WTC11 (cell line): ENCODE data around the gene RTP3. TPM values are rescaled to one million over a fixed set of nuclear protein-coding genes. Genes with fewer than 3 reads are reported as not detected.

Source experiments
- ATAC-seq: fragments of 200-7000 bp; cut with Tn5 transposase; 2 replicates; pipeline ENCODE4 v1.10.0; 2021; ENCODE audit warnings: mild to moderate bottlenecking, moderate library complexity
- CTCF ChIA-PET: fragments of 300-600 bp; sonication (Branson Sonifier 250); formaldehyde crosslinking; loops from one replicate; lab custom pipeline; 2021; ENCODE audit warnings: antibody characterized with exemption; lab: Charles Lee
- POLR2A ChIA-PET: fragments of 350-600 bp; sonication (Branson Sonifier 250); formaldehyde crosslinking; loops from one replicate; lab custom pipeline; 2021; ENCODE audit warnings: antibody characterized with exemption; lab: Charles Lee
- DNase-seq: peaks from one replicate; pipeline ENCODE4 v3.0.0; 2021; ENCODE audit warnings: low spot score
- H3K27ac Mint-ChIP-seq: 2 replicates; pipeline ENCODE4 v1.8.0; 2021; ENCODE audit warnings: mixed read lengths
- H3K27me3 Mint-ChIP-seq: 2 replicates; pipeline ENCODE4 v1.8.0; 2021; ENCODE audit warnings: low read depth, mild to moderate bottlenecking, moderate library complexity, mixed read lengths
- H3K36me3 Mint-ChIP-seq: 2 replicates; pipeline ENCODE4 v1.8.0; 2021; ENCODE audit warnings: mixed read lengths
- H3K4me1 Mint-ChIP-seq: 2 replicates; pipeline ENCODE4 v1.8.0; 2022; ENCODE audit warnings: mixed read lengths
- H3K4me3 Mint-ChIP-seq: 2 replicates; pipeline ENCODE4 v1.8.0; 2021; ENCODE audit warnings: mild to moderate bottlenecking, moderate library complexity, mixed read lengths
- H3K9me3 Mint-ChIP-seq: 2 replicates; pipeline ENCODE4 v1.8.0; 2021; ENCODE audit warnings: mixed read lengths
- ATF2 ChIP-seq: sonication (generic); formaldehyde crosslinking; IDR thresholded peaks from 2 replicates; pipeline ENCODE4 v1.8.1; 2022; ENCODE audit warnings: low read depth, missing genetic modification reagents, borderline replicate concordance
- ATF6 ChIP-seq: sonication (generic); formaldehyde crosslinking; IDR thresholded peaks from 2 replicates; pipeline ENCODE4 v1.8.1; 2023; ENCODE audit warnings: mild to moderate bottlenecking, missing genetic modification reagents
- CDX4 ChIP-seq: fragments of 250-450 bp; sonication (Bioruptor Pico); IDR thresholded peaks from 2 replicates; pipeline ENCODE4 v1.9.0; 2021; ENCODE audit warnings: moderate library complexity, mild to moderate bottlenecking, inconsistent platforms, borderline replicate concordance
- CREB1 ChIP-seq: sonication (generic); formaldehyde crosslinking; IDR thresholded peaks from 2 replicates; pipeline ENCODE4 v1.8.0; 2023; ENCODE audit warnings: mild to moderate bottlenecking, missing genetic modification reagents
- CTCF ChIP-seq: fragments of 200-600 bp; IDR thresholded peaks from 2 replicates; pipeline ENCODE4 v1.8.0; 2022; ENCODE audit warnings: antibody characterized with exemption
- FOXP1 ChIP-seq: sonication (generic); formaldehyde crosslinking; IDR thresholded peaks from 2 replicates; pipeline ENCODE4 v1.8.0; 2022; ENCODE audit warnings: missing genetic modification reagents, mild to moderate bottlenecking, moderate library complexity, borderline replicate concordance
- GABPB1 ChIP-seq: sonication (generic); formaldehyde crosslinking; IDR thresholded peaks from 2 replicates; pipeline ENCODE4 v1.8.1; 2023; ENCODE audit warnings: mild to moderate bottlenecking, missing genetic modification reagents
- HMGA2 ChIP-seq: fragments of 250-450 bp; sonication (Bioruptor Pico); IDR thresholded peaks from 2 replicates; pipeline ENCODE4 v1.4.0; 2021; ENCODE audit warnings: mild to moderate bottlenecking, moderate library complexity
- IRF2 ChIP-seq: sonication (generic); formaldehyde crosslinking; IDR thresholded peaks from 2 replicates; pipeline ENCODE4 v1.8.0; 2022; ENCODE audit warnings: low read depth, missing genetic modification reagents, borderline replicate concordance
- JUN ChIP-seq: sonication (generic); formaldehyde crosslinking; IDR thresholded peaks from 2 replicates; pipeline ENCODE4 v1.8.0; 2023; ENCODE audit warnings: mild to moderate bottlenecking, missing genetic modification reagents
- NFATC4 ChIP-seq: fragments of 250-450 bp; sonication (Bioruptor Pico); IDR thresholded peaks from 2 replicates; pipeline ENCODE4 v1.9.0; 2021; ENCODE audit warnings: mild to moderate bottlenecking
- NFE2L1 ChIP-seq: sonication (generic); formaldehyde crosslinking; IDR thresholded peaks from 2 replicates; pipeline ENCODE4 v1.8.1; 2023; ENCODE audit warnings: missing genetic modification reagents
- NR2C2 ChIP-seq: sonication (generic); formaldehyde crosslinking; IDR thresholded peaks from 2 replicates; pipeline ENCODE4 v1.8.0; 2022; ENCODE audit warnings: mild to moderate bottlenecking, missing genetic modification reagents
- OVOL2 ChIP-seq: fragments of 250-450 bp; sonication (Bioruptor Pico); IDR thresholded peaks from 2 replicates; pipeline ENCODE4 v1.9.0; 2021; ENCODE audit warnings: mild to moderate bottlenecking, borderline replicate concordance
- TCF7 ChIP-seq: sonication (generic); formaldehyde crosslinking; IDR thresholded peaks from 2 replicates; pipeline ENCODE4 v1.8.0; 2022; ENCODE audit warnings: mild to moderate bottlenecking, low read depth, missing genetic modification reagents, moderate library complexity
- TEAD1 ChIP-seq: sonication (generic); formaldehyde crosslinking; IDR thresholded peaks from 2 replicates; pipeline ENCODE4 v1.8.0; 2022; ENCODE audit warnings: mild to moderate bottlenecking, missing genetic modification reagents
- USF1 ChIP-seq: sonication (generic); formaldehyde crosslinking; IDR thresholded peaks from 2 replicates; pipeline ENCODE4 v1.8.0; 2022; ENCODE audit warnings: mild to moderate bottlenecking, missing genetic modification reagents
- USF2 ChIP-seq: sonication (generic); formaldehyde crosslinking; IDR thresholded peaks from 2 replicates; pipeline ENCODE4 v1.8.1; 2023; ENCODE audit warnings: mild to moderate bottlenecking, missing genetic modification reagents, moderate library complexity
- ZBTB21 ChIP-seq: sonication (generic); formaldehyde crosslinking; IDR thresholded peaks from 2 replicates; pipeline ENCODE4 v1.8.1; 2023; ENCODE audit warnings: mild to moderate bottlenecking, missing genetic modification reagents, borderline replicate concordance
- ZNF281 ChIP-seq: sonication (generic); formaldehyde crosslinking; IDR thresholded peaks from 2 replicates; pipeline ENCODE4 v1.8.0; 2023; ENCODE audit warnings: mild to moderate bottlenecking, missing genetic modification reagents
- ZNF532 ChIP-seq: fragments of 250-450 bp; sonication (Bioruptor Pico); IDR thresholded peaks from 2 replicates; pipeline ENCODE4 v1.9.0; 2021; ENCODE audit warnings: mild to moderate bottlenecking, borderline replicate concordance
- total RNA-seq: library from RNA; stranded (reverse); gene quantifications from 3 replicates; pipeline ENCODE4 v1.2.3, GENCODE V29; 2021

RTP3 gene
- total RNA-seq, 1 experiment from 2014 or later, result not detected

- H3K27me3 Mint-ChIP-seq, result no peaks in the 10 kb centered on the region; the same call in 1 of the 2 replicates
- no peak overlapping the region for H3K4me3 Mint-ChIP-seq
- ChIA-PET CTCF (interaction anchor here (0.7 kb wide), 1 partner anchor 245 kb away, joined by 3 read pairs; the partner anchor contains the start of gene CCR1), POLR2A (no interaction called here)
- no peak overlapping the region for H3K27ac Mint-ChIP-seq
- no peaks in the 10 kb centered on the region for H3K9me3 Mint-ChIP-seq
- DNase-seq (no peak), ATAC-seq (no peak)
- TF ChIP-seq CREB1 (CRISPR knock-in tag), result no peak
- TF ChIP-seq NR2C2, result no peak
- no peak for TF ChIP-seq FOXP1 (CRISPR knock-in tag)
- TF ChIP-seq USF2, result no peak
- TF ChIP-seq IRF2 (CRISPR knock-in tag), result no peak
- no peak for TF ChIP-seq HMGA2 (CRISPR knock-in tag)
- no peak for TF ChIP-seq USF1 (CRISPR knock-in tag)
- TF ChIP-seq OVOL2, result no peak
- no peak for TF ChIP-seq ATF2 (CRISPR knock-in tag)
- TF ChIP-seq ZNF281, result no peak
- TF ChIP-seq ZBTB21 (CRISPR knock-in tag), result no peak
- TF ChIP-seq GABPB1 (CRISPR knock-in tag), result no peak
- TF ChIP-seq NFE2L1 (CRISPR knock-in tag), result no peak
- TF ChIP-seq JUN (CRISPR knock-in tag), result no peak
- TF ChIP-seq TEAD1 (CRISPR knock-in tag), result no peak
- no peak for TF ChIP-seq NFATC4
- TF ChIP-seq CDX4, result no peak
- TF ChIP-seq, all 79 proteins: peak for 0
- Mint-ChIP-seq H3K36me3 (no peaks in the 10 kb centered on the region), H3K4me1 (no peaks in the 10 kb centered on the region)
These were observed 44.1 kb upstream of the RTP3 start for GRCh38 chr3:46453526-46454208.

GRCh38 chr3:46454209-46454595, 43.6 kb upstream of the RTP3 start:
- no peaks in the 10 kb centered on the region; the same call in 1 of the 2 replicates for H3K27me3 Mint-ChIP-seq
- ATAC-seq, result no peak
- ChIA-PET POLR2A (no interaction called here), CTCF (interaction anchor here (0.7 kb wide), 1 partner anchor 246 kb away, joined by 3 read pairs; the partner anchor contains the start of gene CCR1)
- no peak overlapping the region for H3K27ac Mint-ChIP-seq
- no peak for DNase-seq
- H3K4me1 Mint-ChIP-seq, result no peaks in the 10 kb centered on the region
- TF ChIP-seq CTCF, result no peak
- no peak for TF ChIP-seq IRF2 (CRISPR knock-in tag)
- TF ChIP-seq JUN (CRISPR knock-in tag), result no peak
- TF ChIP-seq TCF7 (CRISPR knock-in tag), result no peak
- TF ChIP-seq ZNF532 (CRISPR knock-in tag), result no peak
- no peak for TF ChIP-seq ATF6 (CRISPR knock-in tag)
- no peak overlapping the region for H3K4me3 Mint-ChIP-seq
- no peaks in the 10 kb centered on the region for H3K36me3 Mint-ChIP-seq
- no peaks in the 10 kb centered on the region for H3K9me3 Mint-ChIP-seq
